T47D (cell line): ENCODE measurements around the gene KSR2.

Experiments used
- DNase-seq, 2 experiments: peaks; one replicate each; pipeline versions ENCODE4 v3.0.0 to v3.0.0-alpha.2; 2011 to 2012; ENCODE audit warnings: low read depth in 1 of 2, low spot score in 1 of 2
- JUND ChIP-seq: IDR thresholded peaks from 2 replicates; pipeline ENCODE4 v1.6.1; 2012; ENCODE audit warnings: low read depth
- in situ Hi-C: cut with HindIII; loops from 2 replicates; pipeline ENCODE4 v1.10.0; 2016; ENCODE audit warnings: low sequenced_read_pairs, low pct_unique_long_range_greater_than_20kb

The KSR2 gene

GRCh38 chr12:117466677-117467362 is 502.0 kb downstream of the KSR2 start:
- TF ChIP-seq JUND, result no peak
- in situ Hi-C loops, result no loop called here
- DNase-seq, result no peak

- TF ChIP-seq JUND, result no peak
- in situ Hi-C loops, result no loop called here
- DNase-seq, result no peak
Observed at GRCh38 chr12:117461732-117462131, 507.1 kb downstream of the KSR2 start.

GRCh38 chr12:117459229-117459628 is 509.6 kb downstream of the KSR2 start:
- DNase-seq, result no peak
- TF ChIP-seq JUND, result no peak
- in situ Hi-C loops, result no loop called here

- in situ Hi-C loops, result no loop called here
- no peak for DNase-seq
- no peak for TF ChIP-seq JUND
Observed at GRCh38 chr12:117457189-117457588, 511.6 kb downstream of the KSR2 start.

GRCh38 chr12:117456076-117456475 is 512.7 kb downstream of the KSR2 start:
- no peak for DNase-seq
- TF ChIP-seq JUND, result no peak
- in situ Hi-C loops, result no loop called here

GRCh38 chr12:117453961-117454360 is 514.8 kb downstream of the KSR2 start:
- no peak for DNase-seq
- in situ Hi-C loops, result no loop called here
- no peak for TF ChIP-seq JUND

GRCh38 chr12:117452112-117452511 is 516.7 kb downstream of the KSR2 start:
- in situ Hi-C loops, result no loop called here
- TF ChIP-seq JUND, result no peak
- no peak for DNase-seq

- DNase-seq, result no peak
- in situ Hi-C loops, result no loop called here
- no peak for TF ChIP-seq JUND
Observed at GRCh38 chr12:117450209-117450608, 518.6 kb downstream of the KSR2 start.

GRCh38 chr12:117447665-117448366 is 521.0 kb downstream of the KSR2 start:
- no peak for TF ChIP-seq JUND
- peak in 1 of 2 experiments; percentile 32 for DNase-seq
- in situ Hi-C loops, result no loop called here

GRCh38 chr12:117444781-117445180 is 524.0 kb downstream of the KSR2 start:
- TF ChIP-seq JUND, result no peak
- DNase-seq, result no peak
- in situ Hi-C loops, result no loop called here

GRCh38 chr12:117441751-117442150 is 527.0 kb downstream of the KSR2 start:
- no peak for DNase-seq
- no peak for TF ChIP-seq JUND
- in situ Hi-C loops, result no loop called here

- no peak for DNase-seq
- TF ChIP-seq JUND, result no peak
- in situ Hi-C loops, result no loop called here
Observed at GRCh38 chr12:117440384-117440783, 528.4 kb downstream of the KSR2 start.

GRCh38 chr12:117439531-117440001 is 529.2 kb downstream of the KSR2 start:
- TF ChIP-seq JUND, result no peak
- DNase-seq, result no peak
- in situ Hi-C loops, result no loop called here
